Sigmoid colon (tissue), 7 donors: Measurements from ENCODE around the gene NID1. TPM values are rescaled to one million over a fixed set of nuclear protein-coding genes. Genes with fewer than 3 reads are reported as not detected.

Experiments used
- DNase-seq: peaks from one replicate; pipeline ENCODE4 v3.0.0-alpha.2; 2019
- H3K27ac ChIP-seq, 4 donors: fragments of 200-600 bp; sonication (generic); one replicate each; pipeline ENCODE4 v1.5.1; 2016 to 2019; ENCODE audit warnings: mild to moderate bottlenecking in 1 of 4
- H3K27me3 ChIP-seq, 3 donors: fragments of 200-600 bp; sonication (generic); one replicate each; pipeline ENCODE4 v1.5.1; 2019; ENCODE audit warnings: mild to moderate bottlenecking in 1 of 3
- H3K36me3 ChIP-seq, 4 donors: fragments of 200-600 bp; sonication (generic); one replicate each; pipeline ENCODE4 v1.5.1; 2016 to 2019
- H3K4me1 ChIP-seq, 4 donors: fragments of 200-600 bp; sonication (generic); one replicate each; pipeline ENCODE4 v1.5.1; 2017 to 2019
- H3K4me3 ChIP-seq, 4 donors: fragments of 200-600 bp; sonication (generic); one replicate each; pipeline ENCODE4 v1.5.1; 2017 to 2019; ENCODE audit warnings: mild to moderate bottlenecking in 2 of 4, moderate library complexity in 1 of 4
- H3K9me3 ChIP-seq, 4 donors: fragments of 200-600 bp in 3 of 4; sonication (generic) in 3 of 4; one replicate each; pipeline versions ENCODE4 v1.5.1 to v1.6.1; 2013 to 2019
- EP300 ChIP-seq, 4 donors: sonication (generic); formaldehyde crosslinking; IDR thresholded peaks; one replicate each; pipeline ENCODE4 v1.6.1; 2017; ENCODE audit warnings: antibody characterized with exemption in 4 of 4
- POLR2A ChIP-seq, 2 donors: fragments of 450-650 bp; IDR thresholded peaks; one replicate each; pipeline ENCODE4 v1.6.1; 2016; ENCODE audit warnings: antibody characterized with exemption in 2 of 2, mild to moderate bottlenecking in 2 of 2, moderate library complexity in 2 of 2
- POLR2AphosphoS5 ChIP-seq, 4 donors: sonication (generic); formaldehyde crosslinking; IDR thresholded peaks; one replicate each; pipeline ENCODE4 v1.6.1; 2017; ENCODE audit warnings: antibody characterized with exemption in 4 of 4
- WGBS, 2 donors: extraction: QIAGEN DNeasy Blood & Tissue Kit; methylation state at CpG; one replicate each; pipeline ENCODE4 v1.1.7; 2013; 5-methylcytosine and 5-hydroxymethylcytosine counted together
- intact Hi-C: fragments of 100-400 bp; cut with DNase I; formaldehyde crosslinking; loops from one replicate; pipeline ENCODE4 v1.15.1; 2023
- polyA plus RNA-seq, 3 donors: library from polyadenylated mRNA; stranded (reverse); fragments of 200-250 nt; gene quantifications; one replicate each; pipeline ENCODE4 v1.2.3, GENCODE V29; 2013
- total RNA-seq, 4 donors: library from RNA; depleted of rRNA; stranded (reverse); fragments of >200 nt; gene quantifications; one replicate each; pipeline ENCODE4 v1.1.0, GENCODE V29; 2016
- TF ChIP-seq, protein P1 (sequence below), 4 experiments: fragments of 450-650 bp in 3 of 4; fragments of 200-600 bp in 1 of 4; IDR thresholded peaks; one replicate each; pipeline ENCODE4 v1.5.1; 2016 to 2019; ENCODE audit warnings: antibody characterized with exemption in 4 of 4, mild to moderate bottlenecking in 3 of 4, moderate library complexity in 2 of 4
- donor health status: healthy with polysubstance abuse.
- donor health status: Bipolar disorder and iron deficiency.
- donor health status: healthy.

NID1 gene
- total and polyA plus RNA-seq, 7 donors: 3.9 to 242 (median 136) TPM

- TF ChIP-seq POLR2AphosphoS5 (IDR thresholded peaks at IDR 0.05): no peak
- TF ChIP-seq POLR2A (IDR thresholded peaks at IDR 0.05): no peak
- TF ChIP-seq, protein P1, sequence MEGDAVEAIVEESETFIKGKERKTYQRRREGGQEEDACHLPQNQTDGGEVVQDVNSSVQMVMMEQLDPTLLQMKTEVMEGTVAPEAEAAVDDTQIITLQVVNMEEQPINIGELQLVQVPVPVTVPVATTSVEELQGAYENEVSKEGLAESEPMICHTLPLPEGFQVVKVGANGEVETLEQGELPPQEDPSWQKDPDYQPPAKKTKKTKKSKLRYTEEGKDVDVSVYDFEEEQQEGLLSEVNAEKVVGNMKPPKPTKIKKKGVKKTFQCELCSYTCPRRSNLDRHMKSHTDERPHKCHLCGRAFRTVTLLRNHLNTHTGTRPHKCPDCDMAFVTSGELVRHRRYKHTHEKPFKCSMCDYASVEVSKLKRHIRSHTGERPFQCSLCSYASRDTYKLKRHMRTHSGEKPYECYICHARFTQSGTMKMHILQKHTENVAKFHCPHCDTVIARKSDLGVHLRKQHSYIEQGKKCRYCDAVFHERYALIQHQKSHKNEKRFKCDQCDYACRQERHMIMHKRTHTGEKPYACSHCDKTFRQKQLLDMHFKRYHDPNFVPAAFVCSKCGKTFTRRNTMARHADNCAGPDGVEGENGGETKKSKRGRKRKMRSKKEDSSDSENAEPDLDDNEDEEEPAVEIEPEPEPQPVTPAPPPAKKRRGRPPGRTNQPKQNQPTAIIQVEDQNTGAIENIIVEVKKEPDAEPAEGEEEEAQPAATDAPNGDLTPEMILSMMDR (IDR thresholded peaks at IDR 0.05): no peak
- TF ChIP-seq EP300 (IDR thresholded peaks at IDR 0.05): no peak
- peak; percentile 59 for DNase-seq
- H3K27ac ChIP-seq: peak overlapping the region in 2 of 4 donors; percentile 5 to 8
- no peak overlapping the region for H3K4me3 ChIP-seq
- peaks cover 0 to 30% (median 19%) of the 10 kb centered on the region in 4 donors for H3K4me1 ChIP-seq
- intact Hi-C loops: no loop called here
- H3K36me3 ChIP-seq: peaks cover 59 to 98% (median 75%) of the 10 kb centered on the region in 4 donors
- WGBS, 2 donors: 94 to 96% methylated on average over 14 of the region's 14 CpGs
- H3K9me3 ChIP-seq: no peaks in the 10 kb centered on the region
- H3K27me3 ChIP-seq: no peaks in the 10 kb centered on the region
These were observed 39.1 kb downstream of the NID1 start for GRCh38 chr1:236025836-236026235.

DNA sequence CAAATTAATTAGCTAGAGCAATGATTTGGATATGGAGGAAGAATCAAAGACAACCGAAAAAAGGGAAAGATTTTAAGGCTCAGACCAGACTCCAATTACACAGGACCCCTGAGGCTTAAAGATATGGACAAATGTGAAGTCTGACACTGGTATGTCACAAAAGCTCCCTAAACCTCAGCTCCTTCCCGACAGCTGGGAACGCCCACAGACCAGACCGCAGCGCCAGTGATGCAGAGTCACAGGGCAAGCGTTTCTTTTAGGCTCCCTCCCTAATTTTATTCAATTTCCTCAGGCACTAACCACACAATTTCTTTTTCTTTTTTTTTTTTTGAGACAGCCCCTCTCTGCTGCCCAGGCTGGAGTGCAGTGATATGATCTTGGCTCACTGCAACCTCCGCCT lies 40.2 kb downstream of the NID1 start:
- intact Hi-C loops: loop anchor here (5.0 kb wide), 1 partner anchor 38 kb away; no protein-coding TSS in a partner anchor
- H3K27ac ChIP-seq: peak overlapping the region in 3 of 4 donors; percentile 5 to 24 (median 8)
- no peaks in the 10 kb centered on the region for H3K9me3 ChIP-seq
- no peaks in the 10 kb centered on the region for H3K27me3 ChIP-seq
- no peak overlapping the region for H3K4me3 ChIP-seq
- H3K4me1 ChIP-seq: peaks cover 0 to 33% (median 29%) of the 10 kb centered on the region in 4 donors
- H3K36me3 ChIP-seq: peaks cover 53 to 95% (median 71%) of the 10 kb centered on the region in 4 donors
- DNase-seq: no peak
- TF ChIP-seq POLR2A (IDR thresholded peaks at IDR 0.05): no peak
- TF ChIP-seq POLR2AphosphoS5 (IDR thresholded peaks at IDR 0.05): no peak
- TF ChIP-seq EP300 (IDR thresholded peaks at IDR 0.05): no peak
- TF ChIP-seq, protein P1 (IDR thresholded peaks at IDR 0.05): no peak
- 92 to 95% methylated on average over 7 of the region's 7 CpGs for WGBS, 2 donors

- Histone ChIP-seq H3K27ac (peak overlapping the region in 3 of 4 donors; percentile 24 to 83 (median 33)), H3K36me3 (peaks cover 47 to 95% (median 66%) of the 10 kb centered on the region in 4 donors), H3K4me1 (peaks cover 0 to 39% (median 35%) of the 10 kb centered on the region in 4 donors), H3K9me3 (no peaks in the 10 kb centered on the region), H3K27me3 (no peaks in the 10 kb centered on the region), H3K4me3 (no peak overlapping the region)
- intact Hi-C loops: loop anchor here (5.0 kb wide), 1 partner anchor 38 kb away; no protein-coding TSS in a partner anchor
- TF ChIP-seq POLR2AphosphoS5 (IDR thresholded peaks at IDR 0.05) (no peak), POLR2A (IDR thresholded peaks at IDR 0.05) (no peak), EP300 (IDR thresholded peaks at IDR 0.05) (no peak)
- TF ChIP-seq, protein P1 (IDR thresholded peaks at IDR 0.05): no peak
- no peak for DNase-seq
- 90 to 92% methylated on average over 15 of the region's 15 CpGs for WGBS, 2 donors
These were observed 40.8 kb downstream of the NID1 start for GRCh38 chr1:236023926-236024565.

GRCh38 chr1:236021424-236022135 lies 43.3 kb downstream of the NID1 start:
- Histone ChIP-seq H3K4me1 (peaks cover 0 to 62% (median 54%) of the 10 kb centered on the region in 4 donors), H3K27ac (peak overlapping the region; percentile 65 to 83 (median 82)), H3K9me3 (no peaks in the 10 kb centered on the region), H3K4me3 (no peak overlapping the region), H3K27me3 (no peaks in the 10 kb centered on the region), H3K36me3 (peaks cover 53 to 95% (median 57%) of the 10 kb centered on the region in 4 donors)
- TF ChIP-seq POLR2A (IDR thresholded peaks at IDR 0.05): no peak
- TF ChIP-seq POLR2AphosphoS5 (IDR thresholded peaks at IDR 0.05): peak; percentile 23 to 52 (median 38)
- intact Hi-C loops: loop anchor here (5.0 kb wide), 1 partner anchor 41 kb away; no protein-coding TSS in a partner anchor
- peak; percentile 89 for DNase-seq
- 77 to 84% methylated on average over 9 of the region's 9 CpGs for WGBS, 2 donors
